Neural cell (in vitro differentiated cells): Measurements from ENCODE around the gene TLL2.

ENCODE experiments used
- CTCF ChIP-seq: fragments of 450-650 bp; IDR thresholded peaks from 2 replicates; pipeline ENCODE4 v1.5.1; 2014; ENCODE audit warnings: antibody characterized with exemption, mild to moderate bottlenecking, moderate library complexity; ENCODE audit not compliant: poor library complexity, severe bottlenecking
- EP300 ChIP-seq: fragments of 450-650 bp; conservative IDR thresholded peaks from 2 replicates; pipeline ENCODE4 v1.6.1; 2014; ENCODE audit warnings: antibody characterized with exemption, mild to moderate bottlenecking, moderate library complexity; ENCODE audit not compliant: poor library complexity, severe bottlenecking
- EZH2 ChIP-seq: fragments of 200-600, 300-800 bp; shearing (Covaris generic), sonication (generic); IDR thresholded peaks from 2 replicates; pipeline ENCODE4 v1.6.1; 2014; ENCODE audit warnings: antibody characterized with exemption, low read length, borderline replicate concordance, mild to moderate bottlenecking; ENCODE audit not compliant: insufficient read depth, poor library complexity, severe bottlenecking
- POLR2AphosphoS5 ChIP-seq: IDR thresholded peaks from 2 replicates; pipeline ENCODE4 v1.6.1; 2012
- RAD21 ChIP-seq: fragments of 450-650 bp; conservative IDR thresholded peaks from 2 replicates; pipeline ENCODE4 v1.6.1; 2014; ENCODE audit warnings: antibody characterized with exemption, mild to moderate bottlenecking, moderate library complexity
- REST ChIP-seq: IDR thresholded peaks from 2 replicates; pipeline ENCODE4 v1.6.1; 2012; ENCODE audit warnings: borderline replicate concordance
- SMC3 ChIP-seq: fragments of 450-650 bp; conservative IDR thresholded peaks from 2 replicates; pipeline ENCODE4 v1.6.1; 2014; ENCODE audit warnings: antibody characterized with exemption, mild to moderate bottlenecking, moderate library complexity; ENCODE audit not compliant: poor library complexity

- TF ChIP-seq CTCF (no peak), RAD21 (no peak), POLR2AphosphoS5 (no peak), REST (no peak), EZH2 (no peak), SMC3 (no peak), EP300 (no peak)
These were observed 1.0 kb downstream of the TLL2 start for GRCh38 chr10:96512524-96513304.
